Left lobe of liver (tissue), 1 donor: ENCODE measurements around the gene YARS2. TPM values are rescaled to one million over a fixed set of nuclear protein-coding genes. Genes with fewer than 3 reads are reported as not detected.

Experiments
- total RNA-seq: library from RNA; stranded (reverse); gene quantifications from one replicate; pipeline ENCODE4 v1.2.1, GENCODE V29; 2021
- donor health status: DM: no; HTN: yes; CAD: no.

Gene YARS2
- total RNA-seq, 1 donor from 2014 or later = 7.2 TPM

Other genes starting within 250 kb of the YARS2 start
- gene DNM1L, start 76.6 kb downstream of the YARS2 start, total RNA-seq = 14.5 TPM
- 21.4 TPM for gene PKP2, start 140.9 kb upstream of the YARS2 start, total RNA-seq